A673 (cell line): ENCODE measurements around the gene ZNF775.

Experiments
- EZH2 ChIP-seq: fragments of 200-600 bp; sonication (generic); IDR thresholded peaks from 2 replicates; pipeline ENCODE4 v1.6.1; 2017; ENCODE audit warnings: borderline replicate concordance, low read depth, mild to moderate bottlenecking, mixed read lengths, antibody characterized with exemption, low read length; ENCODE audit not compliant: poor library complexity, severe bottlenecking
- TF ChIP-seq, protein P1 (sequence below): fragments of 300-800, 200-600 bp; sonication (generic); conservative IDR thresholded peaks from 2 replicates; pipeline ENCODE4 v1.5.1; 2017; ENCODE audit warnings: low read depth, mild to moderate bottlenecking, antibody characterized with exemption, low read length, moderate library complexity, mixed read lengths

DNA sequence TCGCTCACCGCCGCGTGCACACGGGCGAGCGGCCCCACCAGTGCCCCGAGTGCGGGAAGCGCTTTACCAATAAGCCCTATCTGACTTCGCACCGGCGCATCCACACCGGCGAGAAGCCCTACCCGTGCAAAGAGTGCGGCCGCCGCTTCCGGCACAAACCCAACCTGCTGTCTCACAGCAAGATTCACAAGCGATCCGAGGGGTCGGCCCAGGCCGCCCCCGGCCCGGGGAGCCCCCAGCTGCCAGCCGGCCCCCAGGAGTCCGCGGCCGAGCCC lies 7.2 kb upstream of the ZNF775 start:
- TF ChIP-seq, protein P1, sequence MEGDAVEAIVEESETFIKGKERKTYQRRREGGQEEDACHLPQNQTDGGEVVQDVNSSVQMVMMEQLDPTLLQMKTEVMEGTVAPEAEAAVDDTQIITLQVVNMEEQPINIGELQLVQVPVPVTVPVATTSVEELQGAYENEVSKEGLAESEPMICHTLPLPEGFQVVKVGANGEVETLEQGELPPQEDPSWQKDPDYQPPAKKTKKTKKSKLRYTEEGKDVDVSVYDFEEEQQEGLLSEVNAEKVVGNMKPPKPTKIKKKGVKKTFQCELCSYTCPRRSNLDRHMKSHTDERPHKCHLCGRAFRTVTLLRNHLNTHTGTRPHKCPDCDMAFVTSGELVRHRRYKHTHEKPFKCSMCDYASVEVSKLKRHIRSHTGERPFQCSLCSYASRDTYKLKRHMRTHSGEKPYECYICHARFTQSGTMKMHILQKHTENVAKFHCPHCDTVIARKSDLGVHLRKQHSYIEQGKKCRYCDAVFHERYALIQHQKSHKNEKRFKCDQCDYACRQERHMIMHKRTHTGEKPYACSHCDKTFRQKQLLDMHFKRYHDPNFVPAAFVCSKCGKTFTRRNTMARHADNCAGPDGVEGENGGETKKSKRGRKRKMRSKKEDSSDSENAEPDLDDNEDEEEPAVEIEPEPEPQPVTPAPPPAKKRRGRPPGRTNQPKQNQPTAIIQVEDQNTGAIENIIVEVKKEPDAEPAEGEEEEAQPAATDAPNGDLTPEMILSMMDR: no peak
- TF ChIP-seq EZH2: no peak
